Measurements from ENCODE around the gene NENF.
"Not testable (repeated sequence)": the region's sequence is repeated elsewhere in the genome, so short reads cannot be mapped to it uniquely, and the experiment has no call there.

NENF gene

GRCh38 chr1:212432661-212433576 is at the start of gene NENF:
Gene NENF, plus strand, starts transcription at chr1:212432920. Its CDS starts 24 bp downstream, at chr1:212432944.
- DNase-seq (ENCODE audit: low read depth), result peak; percentile 58

GRCh38 chr1:212386029-212386428 is 46.7 kb upstream of the NENF start:
- no peak for DNase-seq (ENCODE audit: low read depth)

DNA sequence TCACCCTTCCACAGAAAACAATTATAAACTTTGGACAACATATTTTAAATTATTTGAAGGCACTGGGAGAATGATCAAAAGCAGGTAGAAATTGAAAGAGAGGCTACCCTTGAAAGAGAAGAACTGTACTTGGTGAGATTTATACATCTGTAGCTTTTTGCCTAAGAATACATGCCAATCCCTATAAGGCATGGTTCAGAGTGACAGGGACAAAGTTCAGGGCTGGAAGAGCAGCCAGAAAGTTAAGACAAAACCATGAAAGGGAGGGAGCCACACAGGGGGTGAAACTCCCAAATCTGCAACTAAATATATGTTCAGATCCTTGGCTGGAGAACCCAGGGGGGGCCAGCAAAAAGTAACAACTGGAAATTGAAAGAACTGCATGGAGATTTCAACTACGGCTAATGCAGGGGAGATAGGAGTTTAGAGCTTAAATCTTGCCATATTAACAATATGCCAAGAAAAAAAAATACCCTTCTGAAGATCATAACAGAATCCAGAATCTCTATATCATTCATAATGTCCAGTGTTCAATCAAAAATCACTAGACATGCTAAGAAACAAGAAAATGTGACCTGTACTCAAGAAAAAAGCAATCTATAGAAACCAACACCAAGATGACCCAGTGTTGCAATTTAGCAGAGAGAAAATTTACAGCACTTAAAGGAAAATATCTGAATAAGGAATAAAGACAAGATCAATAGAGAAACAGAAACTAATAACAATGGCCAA is 43.6 kb upstream of the NENF start:
- DNase-seq (ENCODE audit: low read depth), result no peak

DNA sequence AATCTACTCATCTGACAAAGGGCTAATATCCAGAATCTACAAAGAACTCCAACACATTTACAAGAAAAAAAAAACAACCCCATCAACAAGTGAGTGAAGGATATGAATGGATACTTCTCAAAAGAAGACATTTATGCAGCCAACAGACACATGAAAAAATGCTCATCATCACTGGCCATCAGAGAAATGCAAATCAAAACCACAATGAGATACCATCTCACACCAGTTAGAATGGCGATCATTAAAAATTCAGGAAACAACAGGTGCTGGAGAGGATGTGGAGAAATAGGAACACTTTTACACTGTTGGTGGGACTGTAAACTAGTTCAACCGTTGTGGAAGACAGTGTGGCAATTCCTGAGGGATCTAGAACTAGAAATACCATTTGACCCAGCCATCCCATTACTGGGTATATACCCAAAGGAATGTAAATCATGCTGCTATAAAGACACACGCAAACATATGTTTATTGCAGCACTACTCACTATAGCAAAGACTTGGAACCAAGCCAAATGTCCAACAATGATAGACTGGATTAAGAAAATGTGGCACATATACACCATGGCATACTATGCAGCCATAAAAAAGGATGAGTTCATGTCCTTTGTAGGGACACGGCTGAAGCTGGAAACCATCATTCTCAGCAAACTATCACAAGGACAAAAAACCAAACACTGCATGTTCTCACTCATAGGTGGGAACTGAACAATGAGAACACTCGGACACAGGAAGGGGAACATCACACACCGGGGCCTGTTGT is 36.9 kb upstream of the NENF start:
- DNase-seq (ENCODE audit: low read depth), result not testable (repeated sequence)

DNA sequence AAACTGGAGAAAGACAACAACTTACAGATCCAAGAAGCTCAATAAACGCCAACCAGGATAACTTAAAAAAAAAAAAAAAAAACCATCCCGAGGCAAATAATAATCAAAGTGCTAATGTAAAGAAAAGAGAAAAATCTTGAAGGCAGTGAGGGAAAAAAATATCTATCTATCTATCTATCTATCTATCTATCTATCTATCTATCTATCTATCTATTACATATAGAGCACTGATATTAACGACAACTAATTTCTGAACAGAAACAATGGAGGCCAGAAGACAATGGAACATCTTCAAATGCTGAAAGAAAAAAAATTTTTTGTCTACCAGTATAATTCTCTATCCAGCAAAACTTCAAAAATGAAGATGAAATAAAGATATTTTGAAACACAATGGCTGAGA is 36.1 kb upstream of the NENF start:
- no peak for DNase-seq (ENCODE audit: low read depth)

GRCh38 chr1:212397171-212397570 is 35.5 kb upstream of the NENF start:
- no peak for DNase-seq (ENCODE audit: low read depth)

DNA sequence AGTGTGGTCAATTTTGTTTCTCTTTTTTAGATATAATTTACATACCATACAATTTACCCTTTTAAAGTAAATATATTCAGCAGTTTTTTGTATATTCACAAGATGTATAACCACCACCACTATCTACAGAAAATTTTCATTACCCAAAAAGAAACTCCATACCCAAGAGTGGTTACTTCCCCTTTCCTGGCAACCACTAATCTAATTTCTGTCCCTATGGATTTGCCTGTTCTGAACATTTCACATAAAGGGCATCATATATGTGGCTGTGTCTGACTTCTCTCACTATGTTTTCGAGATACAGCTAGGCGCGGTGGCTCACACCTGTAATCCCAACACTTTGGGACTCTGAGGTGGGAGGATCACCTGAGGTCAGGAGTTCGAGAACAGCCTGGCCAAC is 31.7 kb upstream of the NENF start:
- DNase-seq (ENCODE audit: low read depth), result no peak

GRCh38 chr1:212401838-212402582 is 30.7 kb upstream of the NENF start:
- DNase-seq (ENCODE audit: low read depth), result peak; percentile 21

GRCh38 chr1:212402666-212403321 is 29.9 kb upstream of the NENF start:
- DNase-seq (ENCODE audit: low read depth), result no peak

DNA sequence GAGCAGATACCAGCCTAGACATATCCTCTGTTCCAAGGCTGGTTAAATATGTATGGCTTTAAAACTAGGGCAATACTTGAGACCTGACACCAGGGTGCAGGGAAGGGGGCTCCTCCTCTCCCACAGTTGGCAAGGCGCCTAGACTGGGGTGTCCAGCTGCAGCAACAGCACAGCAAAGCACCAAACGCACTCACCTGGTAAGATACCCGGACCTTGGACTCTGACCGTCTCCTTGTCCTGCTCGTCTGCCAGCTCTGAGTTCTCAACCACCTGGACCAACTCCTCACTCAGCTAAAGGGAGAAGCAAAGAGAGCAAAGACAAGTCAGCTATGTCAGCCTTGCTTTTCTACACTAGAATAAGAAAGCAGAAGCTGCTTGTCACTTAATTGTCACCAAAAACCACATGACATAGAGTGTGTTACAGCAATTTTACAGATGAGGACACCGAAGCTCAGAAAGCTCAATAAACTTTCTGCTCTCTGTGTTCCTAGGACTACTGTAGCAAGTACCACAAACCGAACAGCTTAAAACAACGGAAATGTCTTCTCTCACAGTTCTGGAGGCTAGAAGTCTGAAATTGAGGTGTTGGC is 22.4 kb upstream of the NENF start:
- no peak for DNase-seq (ENCODE audit: low read depth)

- DNase-seq (ENCODE audit: low read depth), result no peak
Measured at GRCh38 chr1:212412374-212412773, 20.3 kb upstream of the NENF start.

- no peak for DNase-seq (ENCODE audit: low read depth)
Measured at GRCh38 chr1:212413902-212414327, 18.8 kb upstream of the NENF start.

DNA sequence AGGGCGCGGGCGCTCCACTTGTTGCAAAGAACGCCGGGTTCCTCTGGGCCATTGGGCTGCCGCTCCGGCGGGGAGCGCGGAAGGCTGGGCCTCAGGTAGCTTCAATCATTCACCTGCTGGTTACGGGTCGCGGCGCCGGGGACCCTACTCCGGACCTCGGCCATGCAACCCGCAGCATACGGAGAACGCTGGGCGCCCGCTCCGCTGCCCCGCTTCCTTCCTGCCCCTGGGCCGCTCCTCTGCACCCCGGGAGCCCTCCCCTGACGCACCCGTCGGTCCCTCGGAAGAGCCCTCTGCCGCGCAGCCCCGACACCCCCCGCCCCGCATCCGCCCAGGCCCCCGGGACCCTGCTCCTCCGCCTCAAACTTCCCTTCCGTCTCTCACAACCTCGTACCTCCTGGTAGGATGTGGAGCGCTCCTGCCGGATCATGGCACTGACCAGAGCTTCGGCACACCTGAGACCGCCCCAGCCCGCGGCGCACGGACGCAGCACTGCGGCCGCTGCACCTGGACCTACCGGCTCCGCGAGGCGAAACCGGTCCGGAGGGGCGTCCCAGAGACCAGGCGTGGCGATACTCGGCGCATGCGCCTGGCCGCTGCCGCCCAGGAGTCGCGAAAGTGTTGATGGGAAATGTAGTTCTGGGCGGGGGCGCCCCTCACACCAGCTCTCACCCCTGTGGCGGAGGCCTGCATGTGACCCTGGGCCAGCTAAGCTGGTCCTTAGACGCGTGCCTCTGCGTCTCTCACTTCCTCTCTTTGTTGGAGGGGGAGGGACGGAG is 18.2 kb upstream of the NENF start, which contains the start of gene PACC1:
PACC1 (minus strand) TSS at position 559 of the 779 bp plus-strand sequence; CDS start at position 430, 129 bp downstream.
- DNase-seq (ENCODE audit: low read depth), result peak; percentile 73

GRCh38 chr1:212415107-212415841 is 17.4 kb upstream of the NENF start:
- no peak for DNase-seq (ENCODE audit: low read depth)

DNA sequence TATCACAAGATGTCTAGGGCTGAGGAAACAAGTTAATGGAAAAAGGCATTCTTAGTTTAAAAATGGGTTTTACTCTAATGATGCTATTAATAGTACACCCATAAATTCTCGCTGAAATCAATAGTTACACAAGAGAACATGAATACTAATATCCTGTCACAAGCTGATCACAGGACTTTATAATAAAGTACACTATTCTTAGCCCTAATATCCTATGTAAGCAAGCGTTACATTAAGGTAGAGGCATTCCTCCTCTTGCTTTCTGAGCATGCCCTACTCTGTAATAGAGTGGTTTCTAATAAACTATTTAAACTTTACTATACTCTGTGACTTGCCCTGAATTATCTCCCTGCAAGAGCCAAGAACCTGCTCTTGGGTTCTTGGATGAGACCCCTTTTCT is 11.6 kb upstream of the NENF start:
- no peak for DNase-seq (ENCODE audit: low read depth)

GRCh38 chr1:212423879-212424278 is 8.8 kb upstream of the NENF start:
- no peak for DNase-seq (ENCODE audit: low read depth)

- DNase-seq (ENCODE audit: low read depth), result peak; percentile 14
Measured at GRCh38 chr1:212428496-212428895, 4.2 kb upstream of the NENF start.

DNA sequence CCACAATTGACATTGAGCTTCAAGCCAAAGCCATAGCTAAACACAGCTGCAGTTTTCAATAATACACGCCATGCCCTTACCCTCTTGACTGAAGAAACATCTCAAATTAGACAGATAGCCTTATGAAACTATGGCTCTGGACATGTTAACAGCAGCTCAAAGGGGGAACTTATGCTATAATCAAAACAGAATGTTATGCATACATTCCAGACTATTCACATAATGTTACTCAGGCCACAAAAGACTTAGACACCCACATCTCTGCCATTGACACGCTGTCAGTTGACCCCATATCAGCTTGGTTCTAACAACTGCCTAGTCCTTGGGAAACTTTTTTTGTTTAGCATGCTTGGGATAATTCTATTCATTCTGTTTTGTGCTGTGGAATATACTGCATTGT is 2.3 kb upstream of the NENF start:
- DNase-seq (ENCODE audit: low read depth), result peak; percentile 8

- DNase-seq (ENCODE audit: low read depth), result no peak
Measured at GRCh38 chr1:212430955-212431394, 1.7 kb upstream of the NENF start.

Measured in fibroblast of the conjunctiva (primary cell).